CD14-positive monocyte (primary cell): Measurements from ENCODE around the gene ZNF804B. TPM values are rescaled to one million over a fixed set of nuclear protein-coding genes. Genes with fewer than 3 reads are reported as not detected.

Source experiments
- DNase-seq, 3 donors: peaks; one replicate each; pipeline ENCODE4 v3.0.0-alpha.2; 2011 to 2022
- H2AFZ ChIP-seq: 2 replicates; pipeline ENCODE4 v1.6.0; 2012; ENCODE audit warnings: mild to moderate bottlenecking, low read depth, low read length, inconsistent platforms; ENCODE audit not compliant: insufficient read depth, poor library complexity, severe bottlenecking
- H3K27ac ChIP-seq, 2 donors: 1 replicate in 1 of 2; 2 replicates in 1 of 2; pipeline ENCODE4 v1.5.1; 2012 to 2013; ENCODE audit warnings: low read length in 2 of 2, control low read depth in 1 of 2, inconsistent platforms in 1 of 2, low read depth in 1 of 2, mild to moderate bottlenecking in 1 of 2
- H3K27me3 ChIP-seq, 2 donors: one replicate each; pipeline versions ENCODE4 v1.6.0 to v1.6.1; 2011 to 2013; ENCODE audit warnings: low read length in 2 of 2; ENCODE audit not compliant: control insufficient read depth in 2 of 2, insufficient read depth in 2 of 2
- H3K36me3 ChIP-seq, 2 donors: replicated peaks in 1 of 2; 1 replicate in 1 of 2; 2 replicates in 1 of 2; pipeline versions ENCODE4 v1.5.1 to v1.6.1; 2012 to 2013; ENCODE audit warnings: low read length in 2 of 2, control low read depth in 1 of 2, inconsistent platforms in 1 of 2, mild to moderate bottlenecking in 1 of 2; ENCODE audit not compliant: insufficient read depth in 2 of 2, control insufficient read depth in 1 of 2
- H3K4me1 ChIP-seq, 2 donors: 1 replicate in 1 of 2; 2 replicates in 1 of 2; pipeline versions ENCODE4 v1.5.1 to v1.6.1; 2012 to 2013; ENCODE audit warnings: low read length in 2 of 2, control low read depth in 1 of 2, inconsistent platforms in 1 of 2, mild to moderate bottlenecking in 1 of 2, moderate library complexity in 1 of 2; ENCODE audit not compliant: insufficient read depth in 2 of 2, control insufficient read depth in 1 of 2
- H3K4me2 ChIP-seq: replicated peaks from 2 replicates; pipeline ENCODE3; 2012; ENCODE audit warnings: low read length, moderate library complexity, mild to moderate bottlenecking; ENCODE audit not compliant: poor library complexity, severe bottlenecking; ENCODE audit errors: extremely low read depth
- H3K4me3 ChIP-seq, 3 experiments: fragments of 200-600 bp in 1 of 3; sonication (generic) in 1 of 3; replicated peaks in 1 of 3; 1 replicate in 2 of 3; 2 replicates in 1 of 3; pipeline ENCODE4 v1.5.1; 2011 to 2013; ENCODE audit warnings: low read length in 3 of 3, mild to moderate bottlenecking in 3 of 3, control low read depth in 2 of 3, low read depth in 2 of 3, inconsistent platforms in 1 of 3, moderate library complexity in 1 of 3
- H3K79me2 ChIP-seq: 2 replicates; pipeline ENCODE4 v1.6.0; 2012; ENCODE audit warnings: mild to moderate bottlenecking, control low read depth, inconsistent platforms, low read length, moderate library complexity; ENCODE audit not compliant: insufficient read depth
- H3K9ac ChIP-seq: 2 replicates; pipeline ENCODE4 v1.6.0; 2017; ENCODE audit warnings: low read length, mild to moderate bottlenecking; ENCODE audit not compliant: insufficient read depth, poor library complexity, severe bottlenecking
- H3K9me3 ChIP-seq, 2 donors: replicated peaks in 1 of 2; 1 replicate in 1 of 2; 2 replicates in 1 of 2; pipeline versions ENCODE4 v1.5.1 to v1.6.1; 2012 to 2013; ENCODE audit warnings: low read length in 2 of 2, control low read depth in 1 of 2; ENCODE audit not compliant: control insufficient read depth in 1 of 2, insufficient read depth in 1 of 2
- H4K20me1 ChIP-seq: 2 replicates; pipeline ENCODE4 v1.6.0; 2012; ENCODE audit warnings: mild to moderate bottlenecking, low read length, control low read depth, moderate library complexity; ENCODE audit not compliant: insufficient read depth
- H3K27ac Mint-ChIP-seq, 7 donors: one replicate each; pipeline ENCODE4 v1.8.0; 2020; ENCODE audit warnings: mild to moderate bottlenecking in 7 of 7, mixed read lengths in 7 of 7, moderate library complexity in 6 of 7, inconsistent platforms in 2 of 7
- H3K27me3 Mint-ChIP-seq, 3 donors: one replicate each; pipeline ENCODE4 v1.8.0; 2021 to 2022; ENCODE audit warnings: low read depth in 3 of 3, mild to moderate bottlenecking in 3 of 3, mixed read lengths in 3 of 3, moderate library complexity in 3 of 3, inconsistent platforms in 1 of 3
- H3K36me3 Mint-ChIP-seq, 2 donors: one replicate each; pipeline ENCODE4 v1.8.0; 2020; ENCODE audit warnings: mixed read lengths in 2 of 2, inconsistent platforms in 1 of 2, mild to moderate bottlenecking in 1 of 2
- H3K4me1 Mint-ChIP-seq: one replicate; pipeline ENCODE4 v1.8.0; 2020; ENCODE audit warnings: mild to moderate bottlenecking, mixed read lengths
- H3K4me3 Mint-ChIP-seq, 2 donors: one replicate each; pipeline ENCODE4 v1.8.0; 2020; ENCODE audit warnings: mild to moderate bottlenecking in 2 of 2, mixed read lengths in 2 of 2, moderate library complexity in 1 of 2
- H3K9me3 Mint-ChIP-seq, 7 donors: one replicate each; pipeline ENCODE4 v1.8.0; 2020 to 2022; ENCODE audit warnings: mixed read lengths in 7 of 7, mild to moderate bottlenecking in 6 of 7, moderate library complexity in 6 of 7, inconsistent platforms in 2 of 7
- CTCF ChIP-seq: fragments of 200-600 bp; IDR thresholded peaks from one replicate; pipeline ENCODE4 v1.8.0; 2022; ENCODE audit warnings: antibody characterized with exemption, mild to moderate bottlenecking
- WGBS: methylation state at CpG from one replicate; pipeline ENCODE4 v1.1.5; 2013; ENCODE audit warnings: missing lambda C conversion rate; ENCODE audit not compliant: insufficient coverage; 5-methylcytosine and 5-hydroxymethylcytosine counted together
- intact Hi-C, 2 donors: fragments of 100-400 bp; cut with micrococcal nuclease; formaldehyde crosslinking; loops; one replicate each; pipeline versions ENCODE4 v1.15.0 to v1.15.1; 2023
- polyA plus RNA-seq, 3 donors: library from polyadenylated mRNA; depleted of rRNA in 1 of 3; unstranded in 2 of 3; stranded (reverse) in 1 of 3; fragments of 300-500 nt in 2 of 3; fragments of >200 nt in 1 of 3; fragmentation: Illumina TruSeq in 2 of 3; gene quantifications; 1 replicate in 2 of 3; 2 replicates in 1 of 3; pipeline ENCODE4 v1.2.3, GENCODE V29; 2012 to 2021

The ZNF804B gene
- polyA plus RNA-seq, 3 donors, result not detected

- Mint-ChIP-seq H3K9me3 (peaks cover 0 to 3% (median 2%) of the 10 kb centered on the region in 7 donors), H3K36me3 (no peaks in the 10 kb centered on the region), H3K4me1 (peaks cover 9% of the 10 kb centered on the region), H3K4me3 (no peak overlapping the region), H3K27me3 (peaks cover 0 to 3% (median 0%) of the 10 kb centered on the region in 3 donors), H3K27ac (no peak overlapping the region)
- no peaks in the 10 kb centered on the region for H3K79me2 ChIP-seq
- no peaks in the 10 kb centered on the region for H3K36me3 ChIP-seq
- no peak overlapping the region for H2AFZ ChIP-seq
- no peak overlapping the region for H3K4me3 ChIP-seq
- H4K20me1 ChIP-seq, result no peaks in the 10 kb centered on the region
- no peak overlapping the region for H3K27ac ChIP-seq
- DNase-seq, result no peak
- no peak for TF ChIP-seq CTCF
- H3K4me2 ChIP-seq, result no peak overlapping the region
- no peak overlapping the region for H3K9ac ChIP-seq
- H3K27me3 ChIP-seq, result no peaks in the 10 kb centered on the region
- peaks cover 0 to 5% of the 10 kb centered on the region in 2 donors for H3K9me3 ChIP-seq
- H3K4me1 ChIP-seq, result no peaks in the 10 kb centered on the region
- intact Hi-C loops, result no loop called here
Measured at GRCh38 chr7:89103564-89103963, 344.1 kb downstream of the ZNF804B start.

GRCh38 chr7:89104748-89105685, 345.5 kb downstream of the ZNF804B start:
- intact Hi-C loops, result no loop called here
- peaks cover 11% of the 10 kb centered on the region for H3K4me1 Mint-ChIP-seq

More at GRCh38 chr7:89104748-89105685, 345.5 kb downstream of the ZNF804B start:
- Histone ChIP-seq H3K4me2 (no peak overlapping the region), H3K9ac (no peak overlapping the region), H3K36me3 (no peaks in the 10 kb centered on the region), H3K4me3 (no peak overlapping the region), H4K20me1 (no peaks in the 10 kb centered on the region), H3K9me3 (peaks cover 0 to 5% of the 10 kb centered on the region in 2 donors), H3K79me2 (no peaks in the 10 kb centered on the region), H3K27me3 (no peaks in the 10 kb centered on the region), H3K27ac (no peak overlapping the region), H3K4me1 (no peaks in the 10 kb centered on the region), H2AFZ (no peak overlapping the region)
- WGBS, result 100% methylated on average over 4 of the region's 6 CpGs
- Mint-ChIP-seq H3K27me3 (peaks cover 0 to 3% (median 0%) of the 10 kb centered on the region in 3 donors), H3K27ac (no peak overlapping the region), H3K36me3 (no peaks in the 10 kb centered on the region), H3K4me3 (no peak overlapping the region), H3K9me3 (peaks cover 0 to 3% (median 2%) of the 10 kb centered on the region in 7 donors)
- no peak for TF ChIP-seq CTCF
- DNase-seq, result no peak
